Type B pancreatic cell (in vitro differentiated cells): ENCODE data around the gene TAF6. TPM values are rescaled to one million over a fixed set of nuclear protein-coding genes. Genes with fewer than 3 reads are reported as not detected.

Source experiments
- DNase-seq: peaks from one replicate; pipeline ENCODE4 v3.0.0; 2021; ENCODE audit warnings: mixed read lengths; ENCODE audit not compliant: unreplicated experiment; ENCODE audit errors: extremely low spot score
- H3K27ac Mint-ChIP-seq: 2 replicates; pipeline ENCODE4 v1.8.0; 2021; ENCODE audit warnings: mild to moderate bottlenecking, mixed read lengths
- H3K27me3 Mint-ChIP-seq: 2 replicates; pipeline ENCODE4 v1.8.0; 2021; ENCODE audit warnings: mixed read lengths
- H3K36me3 Mint-ChIP-seq: 2 replicates; pipeline ENCODE4 v1.8.0; 2021; ENCODE audit warnings: mixed read lengths
- H3K4me1 Mint-ChIP-seq: one replicate; pipeline ENCODE4 v1.8.0; 2021; ENCODE audit warnings: mixed read lengths; ENCODE audit not compliant: unreplicated experiment
- H3K4me3 Mint-ChIP-seq: 2 replicates; pipeline ENCODE4 v1.8.0; 2021; ENCODE audit warnings: mild to moderate bottlenecking, mixed read lengths
- H3K9me3 Mint-ChIP-seq: 2 replicates; pipeline ENCODE4 v1.8.0; 2021; ENCODE audit warnings: mixed read lengths
- CTCF ChIP-seq: fragments of 200-600 bp; sonication (generic); conservative IDR thresholded peaks from 2 replicates; pipeline ENCODE4 v1.5.0; 2021; ENCODE audit warnings: antibody characterized with exemption, mild to moderate bottlenecking
- total RNA-seq: library from RNA; stranded (reverse); gene quantifications from 2 replicates; pipeline ENCODE4 v1.2.1, GENCODE V29; 2021; ENCODE audit warnings: low replicate concordance

Gene TAF6
- total RNA-seq, 1 donor from 2014 or later: 77.7 TPM

GRCh38 chr7:100163006-100163531 is 43.9 kb upstream of the TAF6 start:
- TF ChIP-seq CTCF: no peak
- Mint-ChIP-seq H3K27ac (peak overlapping the region; percentile 89), H3K36me3 (no peaks in the 10 kb centered on the region), H3K9me3 (no peaks in the 10 kb centered on the region), H3K27me3 (peaks cover 15% of the 10 kb centered on the region), H3K4me1 (peaks cover 29% of the 10 kb centered on the region), H3K4me3 (peak overlapping the region; percentile 75)
- no peak for DNase-seq

GRCh38 chr7:100160067-100160466 is 40.9 kb upstream of the TAF6 start:
- Mint-ChIP-seq H3K36me3 (no peaks in the 10 kb centered on the region), H3K27me3 (no peaks in the 10 kb centered on the region), H3K4me1 (peaks cover 17% of the 10 kb centered on the region), H3K9me3 (no peaks in the 10 kb centered on the region), H3K4me3 (peak overlapping the region; percentile 55), H3K27ac (no peak overlapping the region)
- TF ChIP-seq CTCF: no peak
- DNase-seq: no peak

- Mint-ChIP-seq H3K4me3 (peak overlapping the region; percentile 84), H3K4me1 (peaks cover 17% of the 10 kb centered on the region), H3K27ac (peak overlapping the region; percentile 80), H3K9me3 (no peaks in the 10 kb centered on the region), H3K36me3 (no peaks in the 10 kb centered on the region), H3K27me3 (no peaks in the 10 kb centered on the region)
- DNase-seq: no peak
- TF ChIP-seq CTCF: no peak
These were observed 40.0 kb upstream of the TAF6 start for GRCh38 chr7:100159099-100159623.

- peak; percentile 92 for DNase-seq
- H3K9me3 Mint-ChIP-seq: no peaks in the 10 kb centered on the region
- no peak for TF ChIP-seq CTCF
- H3K27ac Mint-ChIP-seq: peak within 1 kb of the TSS; percentile 83
- H3K4me1 Mint-ChIP-seq: peaks cover 15% of the 10 kb centered on the region
- H3K27me3 Mint-ChIP-seq: no peaks in the 10 kb centered on the region
- peak within 1 kb of the TSS; percentile 91 for H3K4me3 Mint-ChIP-seq
- no peaks in the 10 kb centered on the region for H3K36me3 Mint-ChIP-seq
These were observed 39.3 kb upstream of the TAF6 start, which contains the start of gene TRAPPC14 for GRCh38 chr7:100158229-100159098. Gene TRAPPC14, minus strand, starts transcription at chr7:100158723. Its CDS starts 224 bp downstream, at chr7:100158499.

- Mint-ChIP-seq H3K27me3 (no peaks in the 10 kb centered on the region), H3K4me3 (peak overlapping the region; percentile 91), H3K36me3 (peaks cover under 1% of the 10 kb centered on the region), H3K4me1 (peaks cover 11% of the 10 kb centered on the region), H3K9me3 (no peaks in the 10 kb centered on the region), H3K27ac (peak overlapping the region; percentile 83)
- no peak for TF ChIP-seq CTCF
- DNase-seq: no peak
These were observed 38.4 kb upstream of the TAF6 start for GRCh38 chr7:100157334-100158228.
